ENCODE data around the gene IRS4.

- no peak for TF ChIP-seq CTCF (conservative IDR thresholded peaks at IDR 0.05 in 1 of 2, IDR thresholded peaks at IDR 0.05 in 1 of 2; ENCODE audit: low read depth in 1 of 2, low read length in 2 of 2)
- TF ChIP-seq EZH2 (IDR thresholded peaks at IDR 0.05; ENCODE audit: low read length, missing control alignments) = no peak
Observed at GRCh38 chrX:108735679-108736508, 469 bp downstream of the IRS4 start.
